HepG2 (cell line): ENCODE measurements around the gene DMXL1. TPM values are rescaled to one million over a fixed set of nuclear protein-coding genes. Genes with fewer than 3 reads are reported as not detected.

Source experiments
- DNMT1 ChIP-seq: sonication (generic); formaldehyde crosslinking; IDR thresholded peaks from 2 replicates; pipeline ENCODE4 v1.5.1; 2020; ENCODE audit warnings: mild to moderate bottlenecking, missing genetic modification reagents
- EHMT2 ChIP-seq: fragments of 200-600 bp; sonication (generic); IDR thresholded peaks from 2 replicates; pipeline ENCODE4 v1.7.0; 2017; ENCODE audit warnings: antibody characterized with exemption, low read depth, low read length, borderline replicate concordance
- HNF1B ChIP-seq: sonication (generic); formaldehyde crosslinking; IDR thresholded peaks from 2 replicates; pipeline ENCODE4 v1.5.1; 2020; ENCODE audit warnings: mild to moderate bottlenecking, moderate library complexity, missing genetic modification reagents
- HNF4A ChIP-seq: sonication (generic); formaldehyde crosslinking; IDR thresholded peaks from 2 replicates; pipeline ENCODE4 v1.4.0; 2020; ENCODE audit warnings: missing genetic modification reagents
- HNF4G ChIP-seq, 2 experiments: sonication (generic) in 1 of 2; formaldehyde crosslinking in 1 of 2; IDR thresholded peaks; 2 replicates each; pipeline versions ENCODE4 v1.4.0 to v1.6.1; 2011 to 2020; ENCODE audit warnings: borderline replicate concordance in 2 of 2, low read depth in 2 of 2, mild to moderate bottlenecking in 2 of 2, low read length in 1 of 2, missing genetic modification reagents in 1 of 2, moderate library complexity in 1 of 2
- HOMEZ ChIP-seq: IDR thresholded peaks from 2 replicates; pipeline ENCODE4 v1.6.1; 2016; ENCODE audit warnings: low read depth
- POGZ ChIP-seq: sonication (generic); formaldehyde crosslinking; IDR thresholded peaks from 2 replicates; pipeline ENCODE4 v1.4.0; 2020; ENCODE audit warnings: mild to moderate bottlenecking, missing genetic modification reagents
- RAD21 ChIP-seq: fragments of 450-650 bp; formaldehyde crosslinking; IDR thresholded peaks from 2 replicates; pipeline ENCODE4 v1.5.0; 2020; ENCODE audit warnings: mild to moderate bottlenecking
- SOX6 ChIP-seq, 2 experiments: fragments of 450-650 bp in 1 of 2; sonication (generic) in 1 of 2; formaldehyde crosslinking in 1 of 2; IDR thresholded peaks; 2 replicates each; pipeline versions ENCODE4 v1.4.0 to v1.6.1; 2017 to 2020; ENCODE audit warnings: antibody characterized with exemption in 1 of 2, mild to moderate bottlenecking in 1 of 2, missing genetic modification reagents in 1 of 2
- ZMAT3 ChIP-seq: sonication (generic); formaldehyde crosslinking; conservative IDR thresholded peaks from 2 replicates; pipeline ENCODE4 v1.7.0; 2021; ENCODE audit warnings: missing genetic modification reagents
- ZNF430 ChIP-seq: sonication (generic); formaldehyde crosslinking; IDR thresholded peaks from 2 replicates; pipeline ENCODE4 v1.9.0; 2021; ENCODE audit warnings: mild to moderate bottlenecking, missing genetic modification reagents
- ZNF605 ChIP-seq: sonication (generic); formaldehyde crosslinking; IDR thresholded peaks from 2 replicates; pipeline ENCODE4 v1.8.0; 2022; ENCODE audit warnings: mild to moderate bottlenecking, missing genetic modification reagents
- polyA plus RNA-seq, 8 experiments: library from polyadenylated mRNA; depleted of rRNA in 3 of 8; stranded (reverse) in 7 of 8; unstranded in 1 of 8; fragments of >200 nt; fragmentation: Illumina TruSeq in 4 of 8; extraction: Trizol in 4 of 8; gene quantifications; 2 replicates each; pipeline versions ENCODE4 v1.2.1 to v1.2.3, GENCODE V29; 2011 to 2016; ENCODE audit warnings: low read depth in 4 of 8, missing spikeins in 1 of 8, mixed read lengths in 1 of 8; ENCODE audit not compliant: insufficient read depth in 1 of 8
- total RNA-seq, 5 experiments: library from RNA; depleted of rRNA; stranded (reverse); fragments of >200 nt; fragmentation: Illumina TruSeq; extraction: Trizol; gene quantifications; 2 replicates each; pipeline ENCODE4 v1.2.3, GENCODE V29; 2016; ENCODE audit warnings: low read depth in 1 of 5

DMXL1 gene
- total and polyA plus RNA-seq, 2 of the 13 experiments (the other 11 are each of a cell fraction or from before 2014, with no cell fraction given), result 6.9 to 18.6 TPM

GRCh38 chr5:119255571-119256356 is 184.9 kb downstream of the DMXL1 start (continued):
- TF ChIP-seq RAD21 (peak; percentile 60; the same call in 1 of the 2 replicates), HNF4A (peak; percentile 7; the same call in 1 of the 2 replicates), ZMAT3 (no peak), DNMT1 (CRISPR knock-in tag) (no peak), HNF4G (IDR thresholded peaks at IDR 0.05; ENCODE audit: borderline replicate concordance, low read depth, low read length) (0 out of 2 replicates have a peak, but pooled peaks have one; percentile 18), HNF4G (CRISPR knock-in tag; IDR thresholded peaks at IDR 0.05; ENCODE audit: borderline replicate concordance, low read depth) (no peak), ZNF430 (CRISPR knock-in tag) (peak; percentile 37; the same call in 1 of the 2 replicates), POGZ (CRISPR knock-in tag) (peak; percentile 43), HOMEZ (CRISPR knock-in tag) (0 out of 2 replicates have a peak, but pooled peaks have one; percentile 17), EHMT2 (peak; percentile 69; the same call in 1 of the 2 replicates), SOX6 (IDR thresholded peaks at IDR 0.05) (no peak), SOX6 (CRISPR knock-in tag; IDR thresholded peaks at IDR 0.05) (peak; percentile 40), HNF1B (CRISPR knock-in tag) (no peak), ZNF605 (CRISPR knock-in tag) (0 out of 2 replicates have a peak, but pooled peaks have one; percentile 54)
